ENCODE data around the gene CCDC38. TPM values are rescaled to one million over a fixed set of nuclear protein-coding genes. Genes with fewer than 3 reads are reported as not detected.

The CCDC38 gene
- total and polyA plus RNA-seq, 9 donors: 0.09 to 0.47 (median 0.18) TPM; not detected in 2

- WGBS (ENCODE audit: insufficient coverage): no CpG with 5 or more reads among the region's 3 CpGs
- Histone ChIP-seq H3K4me3 (ENCODE audit: low read length) (no peak overlapping the region), H3K36me3 (ENCODE audit: control insufficient read depth, insufficient read depth, low read length) (peaks cover 18% of the 10 kb centered on the region)
Observed at GRCh38 chr12:95862038-95862437, 80.4 kb downstream of the CCDC38 start.

GRCh38 chr12:95859947-95860850 lies 82.2 kb downstream of the CCDC38 start:
- Histone ChIP-seq H3K4me1 (ENCODE audit: control insufficient read depth, insufficient read depth, low read length) (peaks cover 9% of the 10 kb centered on the region), H3K4me3 (ENCODE audit: low read length) (peak overlapping the region; percentile 88), H3K27ac (ENCODE audit: low read length) (no peak overlapping the region), H3K9me3 (replicated peaks; ENCODE audit: control insufficient read depth, low read depth, low read length) (peaks cover 2% of the 10 kb centered on the region), H3K27me3 (ENCODE audit: control insufficient read depth, insufficient read depth, low read length) (peaks cover 2% of the 10 kb centered on the region), H3K36me3 (ENCODE audit: control insufficient read depth, insufficient read depth, low read length) (peaks cover 18% of the 10 kb centered on the region)
- no peak for DNase-seq
- 29% methylated on average over 2 of the region's 10 CpGs for WGBS (ENCODE audit: insufficient coverage)

More at GRCh38 chr12:95862038-95862437, 80.4 kb downstream of the CCDC38 start:
- Histone ChIP-seq H3K27ac (ENCODE audit: low read length) (no peak overlapping the region), H3K9me3 (replicated peaks; ENCODE audit: control insufficient read depth, low read depth, low read length) (peaks cover 2% of the 10 kb centered on the region), H3K4me1 (ENCODE audit: control insufficient read depth, insufficient read depth, low read length) (peaks cover 9% of the 10 kb centered on the region), H3K27me3 (ENCODE audit: control insufficient read depth, insufficient read depth, low read length) (no peaks in the 10 kb centered on the region)
- DNase-seq: no peak

- H3K27me3 ChIP-seq (ENCODE audit: control insufficient read depth, insufficient read depth, low read length): peaks cover 2% of the 10 kb centered on the region
- peaks cover 9% of the 10 kb centered on the region for H3K4me1 ChIP-seq (ENCODE audit: control insufficient read depth, insufficient read depth, low read length)
- peak overlapping the region; percentile 88 for H3K4me3 ChIP-seq (ENCODE audit: low read length)
- H3K36me3 ChIP-seq (ENCODE audit: control insufficient read depth, insufficient read depth, low read length): peaks cover 14% of the 10 kb centered on the region
- DNase-seq: peak; percentile 21
- WGBS (ENCODE audit: insufficient coverage): 3% methylated on average over 11 of the region's 13 CpGs
- H3K27ac ChIP-seq (ENCODE audit: low read length): peak overlapping the region; percentile 78
- peaks cover 2% of the 10 kb centered on the region for H3K9me3 ChIP-seq (replicated peaks; ENCODE audit: control insufficient read depth, low read depth, low read length)
Observed at GRCh38 chr12:95859344-95859816, 83.0 kb downstream of the CCDC38 start.

- H3K4me1 ChIP-seq (ENCODE audit: control insufficient read depth, insufficient read depth, low read length): peaks cover 9% of the 10 kb centered on the region
- under 1% methylated on average over 37 of the region's 54 CpGs for WGBS (ENCODE audit: insufficient coverage)
- H3K27me3 ChIP-seq (ENCODE audit: control insufficient read depth, insufficient read depth, low read length): peaks cover 2% of the 10 kb centered on the region
- H3K36me3 ChIP-seq (ENCODE audit: control insufficient read depth, insufficient read depth, low read length): peaks cover 14% of the 10 kb centered on the region
- peak; percentile 98 for DNase-seq
- H3K4me3 ChIP-seq (ENCODE audit: low read length): peak within 1 kb of the TSS; percentile 88
- peaks cover 2% of the 10 kb centered on the region for H3K9me3 ChIP-seq (replicated peaks; ENCODE audit: control insufficient read depth, low read depth, low read length)
- H3K27ac ChIP-seq (ENCODE audit: low read length): peak within 1 kb of the TSS; percentile 78
Observed at GRCh38 chr12:95858451-95859343, 83.7 kb downstream of the CCDC38 start, which contains the start of gene SNRPF. Gene SNRPF (plus strand): TSS chr12:95858952. CDS start chr12:95859074, 122 bp downstream.

GRCh38 chr12:95857799-95858198 lies 84.6 kb downstream of the CCDC38 start:
- no peak for DNase-seq
- H3K27me3 ChIP-seq (ENCODE audit: control insufficient read depth, insufficient read depth, low read length): peaks cover 2% of the 10 kb centered on the region
- H3K4me3 ChIP-seq (ENCODE audit: low read length): no peak overlapping the region
- H3K9me3 ChIP-seq (replicated peaks; ENCODE audit: control insufficient read depth, low read depth, low read length): peaks cover 2% of the 10 kb centered on the region
- 43% methylated on average over 18 of the region's 18 CpGs for WGBS (ENCODE audit: insufficient coverage)
- H3K27ac ChIP-seq (ENCODE audit: low read length): no peak overlapping the region
- H3K36me3 ChIP-seq (ENCODE audit: control insufficient read depth, insufficient read depth, low read length): peaks cover 8% of the 10 kb centered on the region
- H3K4me1 ChIP-seq (ENCODE audit: control insufficient read depth, insufficient read depth, low read length): peaks cover 9% of the 10 kb centered on the region

GRCh38 chr12:95857156-95857555 lies 85.3 kb downstream of the CCDC38 start:
- Histone ChIP-seq H3K27me3 (ENCODE audit: control insufficient read depth, insufficient read depth, low read length) (peaks cover 2% of the 10 kb centered on the region), H3K4me1 (ENCODE audit: control insufficient read depth, insufficient read depth, low read length) (peaks cover 9% of the 10 kb centered on the region), H3K27ac (ENCODE audit: low read length) (no peak overlapping the region), H3K9me3 (replicated peaks; ENCODE audit: control insufficient read depth, low read depth, low read length) (peaks cover 1% of the 10 kb centered on the region), H3K36me3 (ENCODE audit: control insufficient read depth, insufficient read depth, low read length) (peaks cover 2% of the 10 kb centered on the region), H3K4me3 (ENCODE audit: low read length) (no peak overlapping the region)
- no peak for DNase-seq
- WGBS (ENCODE audit: insufficient coverage): 95% methylated on average over 6 of the region's 7 CpGs

- no peak for DNase-seq
- no peaks in the 10 kb centered on the region for H3K4me1 ChIP-seq (ENCODE audit: control insufficient read depth, insufficient read depth, low read length)
- no peaks in the 10 kb centered on the region for H3K36me3 ChIP-seq (ENCODE audit: control insufficient read depth, insufficient read depth, low read length)
- H3K4me3 ChIP-seq (ENCODE audit: low read length): no peak overlapping the region
- H3K27me3 ChIP-seq (ENCODE audit: control insufficient read depth, insufficient read depth, low read length): peaks cover 2% of the 10 kb centered on the region
- 86% methylated on average over 4 of the region's 4 CpGs for WGBS (ENCODE audit: insufficient coverage)
- no peak overlapping the region for H3K27ac ChIP-seq (ENCODE audit: low read length)
- no peaks in the 10 kb centered on the region for H3K9me3 ChIP-seq (replicated peaks; ENCODE audit: control insufficient read depth, low read depth, low read length)
Observed at GRCh38 chr12:95852133-95852532, 90.3 kb downstream of the CCDC38 start.

- 80% methylated on average over 1 of the region's 3 CpGs for WGBS (ENCODE audit: insufficient coverage)
- H3K27me3 ChIP-seq (ENCODE audit: control insufficient read depth, insufficient read depth, low read length): peaks cover 2% of the 10 kb centered on the region
- H3K4me3 ChIP-seq (ENCODE audit: low read length): no peak overlapping the region
- DNase-seq: no peak
- no peaks in the 10 kb centered on the region for H3K36me3 ChIP-seq (ENCODE audit: control insufficient read depth, insufficient read depth, low read length)
- H3K4me1 ChIP-seq (ENCODE audit: control insufficient read depth, insufficient read depth, low read length): no peaks in the 10 kb centered on the region
- H3K27ac ChIP-seq (ENCODE audit: low read length): no peak overlapping the region
- H3K9me3 ChIP-seq (replicated peaks; ENCODE audit: control insufficient read depth, low read depth, low read length): no peaks in the 10 kb centered on the region
Observed at GRCh38 chr12:95851606-95852005, 90.8 kb downstream of the CCDC38 start.

GRCh38 chr12:95848575-95849388 lies 93.6 kb downstream of the CCDC38 start:
- Histone ChIP-seq H3K36me3 (ENCODE audit: control insufficient read depth, insufficient read depth, low read length) (no peaks in the 10 kb centered on the region), H3K4me1 (ENCODE audit: control insufficient read depth, insufficient read depth, low read length) (no peaks in the 10 kb centered on the region), H3K27me3 (ENCODE audit: control insufficient read depth, insufficient read depth, low read length) (no peaks in the 10 kb centered on the region), H3K9me3 (replicated peaks; ENCODE audit: control insufficient read depth, low read depth, low read length) (no peaks in the 10 kb centered on the region), H3K4me3 (ENCODE audit: low read length) (no peak overlapping the region), H3K27ac (ENCODE audit: low read length) (no peak overlapping the region)
- 44% methylated on average over 3 of the region's 8 CpGs for WGBS (ENCODE audit: insufficient coverage)
- DNase-seq: peak; percentile 18
